Ascending aorta (tissue), 2 donors: Measurements from ENCODE around the gene HSD3B7. TPM values are rescaled to one million over a fixed set of nuclear protein-coding genes. Genes with fewer than 3 reads are reported as not detected.

ENCODE experiments used
- DNase-seq, 2 donors: peaks; one replicate each; pipeline ENCODE4 v3.0.0-alpha.2; 2019; ENCODE audit warnings: low spot score in 2 of 2
- H3K27ac ChIP-seq, 2 donors: fragments of 200-600 bp; sonication (generic); one replicate each; pipeline ENCODE4 v1.5.1; 2016 to 2017; ENCODE audit warnings: mild to moderate bottlenecking in 1 of 2
- H3K27me3 ChIP-seq: fragments of 200-600 bp; sonication (generic); one replicate; pipeline ENCODE4 v1.5.1; 2017
- H3K36me3 ChIP-seq, 2 donors: fragments of 200-600 bp; sonication (generic); one replicate each; pipeline ENCODE4 v1.5.1; 2016
- H3K4me1 ChIP-seq, 2 donors: fragments of 200-600 bp; sonication (generic); one replicate each; pipeline ENCODE4 v1.5.1; 2016 to 2017; ENCODE audit warnings: mild to moderate bottlenecking in 1 of 2
- H3K4me3 ChIP-seq, 2 donors: fragments of 200-600 bp; sonication (generic); one replicate each; pipeline ENCODE4 v1.5.1; 2016 to 2017; ENCODE audit warnings: mild to moderate bottlenecking in 1 of 2
- H3K9me3 ChIP-seq, 2 donors: fragments of 200-600 bp; sonication (generic); one replicate each; pipeline ENCODE4 v1.5.1; 2016
- intact Hi-C: fragments of 100-400 bp; cut with DNase I; formaldehyde crosslinking; loops from one replicate; pipeline ENCODE4 v1.15.1; 2023
- total RNA-seq: library from RNA; depleted of rRNA; stranded (reverse); fragments of >200 nt; gene quantifications from one replicate; pipeline ENCODE4 v1.1.0, GENCODE V29; 2016
- TF ChIP-seq, protein P1 (sequence below), 3 experiments: fragments of 200-600 bp in 2 of 3; fragments of 450-650 bp in 1 of 3; sonication (generic) in 2 of 3; IDR thresholded peaks; one replicate each; pipeline ENCODE4 v1.5.1; 2016 to 2019; ENCODE audit warnings: antibody characterized with exemption in 3 of 3, mild to moderate bottlenecking in 1 of 3, moderate library complexity in 1 of 3

The HSD3B7 gene
- total RNA-seq, 1 donor from 2014 or later = 35.2 TPM

DNA sequence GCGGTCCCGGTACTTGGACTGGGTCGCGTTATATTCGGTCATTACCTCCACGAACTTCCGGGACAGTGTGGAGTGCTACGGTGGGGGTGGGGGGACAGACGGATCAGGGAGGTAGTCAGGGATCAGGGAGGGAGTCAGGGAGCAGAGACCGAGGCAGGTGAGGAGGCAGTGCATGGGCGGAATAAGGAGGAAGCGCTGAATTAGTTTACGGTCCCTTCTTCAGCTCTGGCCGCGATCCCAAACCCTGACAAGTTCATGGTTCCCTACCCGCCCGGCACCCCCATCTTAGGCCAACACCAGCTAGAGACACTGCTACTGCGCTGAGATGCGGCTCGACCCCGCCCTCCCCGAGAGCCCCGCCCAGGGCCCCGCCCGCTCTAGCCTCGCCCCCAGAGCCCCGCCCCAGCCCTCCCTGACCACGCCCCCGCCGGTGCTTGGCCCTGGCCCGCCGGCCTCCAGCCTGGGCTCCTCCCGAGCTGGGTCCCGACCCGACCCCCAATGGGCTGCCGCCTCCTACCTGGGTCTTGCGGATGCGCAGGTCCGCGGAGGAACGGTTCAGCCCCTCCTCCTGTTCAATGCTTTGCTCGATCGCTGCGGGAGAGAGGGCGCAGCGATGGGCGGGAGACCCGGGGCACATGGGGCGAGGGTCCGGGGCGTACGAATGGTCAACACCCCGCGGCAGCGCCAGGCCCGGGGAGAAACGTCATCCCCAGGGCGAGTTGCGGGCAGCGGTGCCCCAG lies 12.1 kb downstream of the HSD3B7 start:
- peak overlapping the region; percentile 90 to 94 for H3K27ac ChIP-seq
- TF ChIP-seq, protein P1, sequence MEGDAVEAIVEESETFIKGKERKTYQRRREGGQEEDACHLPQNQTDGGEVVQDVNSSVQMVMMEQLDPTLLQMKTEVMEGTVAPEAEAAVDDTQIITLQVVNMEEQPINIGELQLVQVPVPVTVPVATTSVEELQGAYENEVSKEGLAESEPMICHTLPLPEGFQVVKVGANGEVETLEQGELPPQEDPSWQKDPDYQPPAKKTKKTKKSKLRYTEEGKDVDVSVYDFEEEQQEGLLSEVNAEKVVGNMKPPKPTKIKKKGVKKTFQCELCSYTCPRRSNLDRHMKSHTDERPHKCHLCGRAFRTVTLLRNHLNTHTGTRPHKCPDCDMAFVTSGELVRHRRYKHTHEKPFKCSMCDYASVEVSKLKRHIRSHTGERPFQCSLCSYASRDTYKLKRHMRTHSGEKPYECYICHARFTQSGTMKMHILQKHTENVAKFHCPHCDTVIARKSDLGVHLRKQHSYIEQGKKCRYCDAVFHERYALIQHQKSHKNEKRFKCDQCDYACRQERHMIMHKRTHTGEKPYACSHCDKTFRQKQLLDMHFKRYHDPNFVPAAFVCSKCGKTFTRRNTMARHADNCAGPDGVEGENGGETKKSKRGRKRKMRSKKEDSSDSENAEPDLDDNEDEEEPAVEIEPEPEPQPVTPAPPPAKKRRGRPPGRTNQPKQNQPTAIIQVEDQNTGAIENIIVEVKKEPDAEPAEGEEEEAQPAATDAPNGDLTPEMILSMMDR (IDR thresholded peaks at IDR 0.05) = no peak
- no peaks in the 10 kb centered on the region for H3K27me3 ChIP-seq
- peak overlapping the region; percentile 65 to 78 for H3K4me3 ChIP-seq
- no peaks in the 10 kb centered on the region for H3K9me3 ChIP-seq
- DNase-seq = peak in 1 of 2 donors; percentile 90
- H3K36me3 ChIP-seq = no peaks in the 10 kb centered on the region
- intact Hi-C loops = loop anchor here (1.0 to 5.0 kb wide), 5 partner anchors 36 to 875 kb away; partner anchors contain the start of genes SETD1A, STX4, VKORC1 and ZNF267
- H3K4me1 ChIP-seq = peaks cover 9 to 27% of the 10 kb centered on the region in 2 donors

DNA sequence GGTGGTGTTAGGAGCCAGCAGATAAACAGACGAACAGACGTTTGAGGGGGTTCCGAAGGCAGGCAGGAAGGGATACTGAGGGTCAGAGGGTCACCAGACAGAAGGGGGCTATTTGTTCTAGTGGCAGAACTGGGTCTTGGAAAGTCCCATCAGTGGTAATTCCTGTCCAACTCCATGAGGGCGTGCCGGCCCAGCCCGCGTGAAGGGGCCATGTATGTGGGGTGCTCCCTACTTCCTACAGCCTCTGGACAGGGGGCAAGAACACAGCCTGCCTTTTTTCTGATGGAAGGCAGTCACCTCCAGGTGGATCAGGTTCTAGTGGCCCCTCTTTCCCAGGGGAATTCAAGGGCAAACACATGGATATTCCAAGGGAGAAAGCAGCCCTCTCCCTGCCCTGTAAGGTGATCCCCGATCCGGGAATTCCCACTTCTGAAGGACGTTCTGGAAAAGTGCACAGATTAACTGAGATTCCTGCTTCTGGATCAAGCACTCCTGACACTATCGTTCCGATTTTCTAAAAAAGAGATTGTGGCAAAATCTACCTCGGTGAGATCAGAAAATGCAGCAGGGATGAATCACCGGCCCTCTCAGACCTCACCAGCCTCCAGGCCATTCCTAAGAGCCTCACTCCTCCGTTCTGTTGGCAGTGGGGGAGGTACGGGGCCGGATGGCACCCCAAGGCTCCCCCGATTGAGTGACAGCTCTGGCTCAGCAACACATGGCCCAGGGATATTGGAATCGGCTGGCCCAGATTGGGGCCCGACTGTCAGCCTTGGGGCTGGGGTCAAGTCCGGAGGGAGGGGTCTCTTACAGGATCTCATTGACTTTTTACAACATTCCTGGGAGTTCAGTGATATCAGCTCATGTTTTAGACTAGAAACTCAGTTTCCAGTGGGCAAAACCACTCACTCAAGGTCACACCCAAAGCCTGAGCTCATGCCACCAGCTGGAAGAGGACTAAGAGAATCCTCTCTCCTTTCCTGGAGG lies 13.0 kb downstream of the HSD3B7 start:
- H3K36me3 ChIP-seq = no peaks in the 10 kb centered on the region
- peaks cover 9 to 27% of the 10 kb centered on the region in 2 donors for H3K4me1 ChIP-seq
- no peaks in the 10 kb centered on the region for H3K9me3 ChIP-seq
- intact Hi-C loops = loop anchor here (1.0 to 5.0 kb wide), 5 partner anchors 35 to 874 kb away; partner anchors contain the start of genes SETD1A, STX4, VKORC1 and ZNF267
- TF ChIP-seq, protein P1 (IDR thresholded peaks at IDR 0.05) = no peak
- peak overlapping the region; percentile 90 to 94 for H3K27ac ChIP-seq
- peak overlapping the region; percentile 65 to 78 for H3K4me3 ChIP-seq
- DNase-seq = peak in 1 of 2 donors; percentile 81
- H3K27me3 ChIP-seq = no peaks in the 10 kb centered on the region

DNA sequence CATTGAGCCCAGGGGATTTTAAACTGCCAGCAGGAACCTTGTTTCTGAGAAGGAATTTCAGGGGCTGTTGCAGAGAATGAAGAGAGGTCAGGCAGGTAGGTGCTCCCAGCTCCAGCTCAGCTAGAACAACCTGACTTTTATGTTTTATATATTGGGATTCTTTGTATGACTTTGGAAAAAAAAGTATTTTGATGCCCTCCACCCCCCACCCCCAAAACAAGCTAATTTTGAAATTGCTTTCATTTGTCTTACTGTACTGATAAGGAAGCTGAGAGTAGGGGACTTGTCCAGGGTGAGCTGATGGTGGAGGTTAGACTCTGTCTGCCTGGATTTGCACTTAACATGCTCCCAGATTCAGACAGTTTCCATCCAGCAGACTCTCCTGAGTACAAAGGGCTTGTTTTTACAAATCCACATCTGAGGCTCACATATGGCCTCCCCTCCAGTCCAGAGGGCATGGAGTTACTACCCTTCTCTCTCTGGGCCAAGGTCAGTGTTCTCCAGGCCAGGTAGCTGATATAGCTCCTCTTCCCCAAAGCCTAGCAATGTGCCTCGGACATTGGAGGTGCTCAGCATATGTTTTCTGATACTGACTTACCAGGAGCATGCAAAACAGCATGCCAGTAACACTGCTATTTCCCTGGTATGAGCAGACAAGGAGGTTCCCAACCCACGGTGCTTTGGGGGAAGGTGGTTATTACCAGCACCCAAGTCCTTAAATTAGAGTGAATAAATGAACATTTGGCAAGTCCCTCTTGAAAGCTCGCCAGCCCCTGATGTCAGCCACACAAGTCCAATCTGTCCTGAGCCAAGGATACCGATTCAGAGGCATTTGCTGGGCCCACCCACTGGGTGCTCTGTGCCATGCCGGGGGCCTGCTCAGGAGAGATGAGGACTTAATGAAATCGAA lies 14.1 kb downstream of the HSD3B7 start:
- H3K27me3 ChIP-seq = no peaks in the 10 kb centered on the region
- H3K9me3 ChIP-seq = no peaks in the 10 kb centered on the region
- TF ChIP-seq, protein P1 (IDR thresholded peaks at IDR 0.05) = no peak
- intact Hi-C loops = loop anchor here (5.0 kb wide), 3 partner anchors 42 to 873 kb away; partner anchors contain the start of genes SETD1A, VKORC1 and ZNF267
- peak overlapping the region; percentile 90 to 94 for H3K27ac ChIP-seq
- H3K4me3 ChIP-seq = no peak overlapping the region
- no peaks in the 10 kb centered on the region for H3K36me3 ChIP-seq
- DNase-seq = peak in 1 of 2 donors; percentile 80
- H3K4me1 ChIP-seq = peaks cover 9 to 27% of the 10 kb centered on the region in 2 donors

DNA sequence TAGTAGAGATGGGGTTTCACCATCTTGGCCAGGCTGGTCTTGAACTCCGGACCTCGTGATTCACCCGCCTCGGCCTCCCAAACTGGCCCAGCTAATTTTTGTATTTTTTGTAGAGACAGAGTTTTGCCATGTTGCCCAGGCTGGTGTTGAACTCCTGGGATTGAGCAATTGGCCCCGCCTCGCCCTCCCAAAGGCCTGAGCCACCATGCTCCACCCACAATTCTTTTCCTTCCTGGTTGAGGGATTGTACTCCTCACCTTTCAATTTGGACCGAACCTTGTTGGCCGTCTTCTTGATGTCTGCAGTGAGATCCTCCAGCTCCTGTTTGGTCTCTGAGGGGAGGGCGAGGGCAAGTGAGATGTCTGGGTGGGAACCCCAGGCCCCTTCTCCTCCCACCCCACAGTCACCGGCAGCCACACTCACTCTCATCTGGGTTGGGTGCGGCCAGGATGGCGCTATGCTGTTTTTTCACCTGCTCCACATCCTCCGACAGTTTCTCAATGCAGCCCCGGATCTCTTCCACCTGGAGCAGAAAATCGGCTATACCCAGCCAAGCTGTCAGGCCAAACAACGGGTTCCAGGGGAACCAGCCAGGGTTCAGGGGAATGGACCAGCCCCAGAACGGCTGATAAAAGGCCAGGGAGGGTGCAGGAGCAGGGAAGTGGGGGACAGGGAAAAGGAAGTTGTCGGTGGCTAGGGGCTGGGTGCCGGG lies 15.8 kb downstream of the HSD3B7 start:
- no peak overlapping the region for H3K4me3 ChIP-seq
- peaks cover 9 to 27% of the 10 kb centered on the region in 2 donors for H3K4me1 ChIP-seq
- H3K9me3 ChIP-seq = no peaks in the 10 kb centered on the region
- no peaks in the 10 kb centered on the region for H3K27me3 ChIP-seq
- intact Hi-C loops = no loop called here
- H3K36me3 ChIP-seq = no peaks in the 10 kb centered on the region
- TF ChIP-seq, protein P1 (IDR thresholded peaks at IDR 0.05) = no peak
- no peak for DNase-seq
- H3K27ac ChIP-seq = no peak overlapping the region
